ENCODE data around the gene CNOT4.

The CNOT4 gene

GRCh38 chr7:135382173-135382572 is 127.7 kb downstream of the CNOT4 start:
- no peak overlapping the region for H3K4me3 ChIP-seq (ENCODE audit: control insufficient read depth, low read depth, low read length)
- no peak for DNase-seq (ENCODE audit: low read depth)
- TF ChIP-seq CTCF (IDR thresholded peaks at IDR 0.05; ENCODE audit: control insufficient read depth, insufficient read depth, low read depth, low read length, missing control alignments) = no peak

DNA sequence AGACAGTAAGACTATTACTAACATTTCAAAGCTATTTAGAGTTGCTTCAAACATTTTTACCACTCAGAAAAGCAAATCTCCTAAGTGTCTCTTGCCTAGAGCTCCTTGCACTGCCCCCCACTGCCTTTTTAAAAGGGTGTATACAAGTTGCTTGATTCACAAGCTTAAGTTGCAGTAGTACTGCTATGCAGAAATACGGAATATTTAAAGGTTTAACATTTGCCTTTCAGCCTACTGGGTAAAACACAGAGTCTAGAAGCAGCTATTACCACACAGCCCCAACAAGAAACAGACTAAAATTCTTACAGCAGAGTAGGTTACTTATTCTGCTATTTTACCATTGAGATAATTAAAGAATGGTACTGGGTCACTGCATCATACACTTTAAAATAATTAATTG is 128.5 kb downstream of the CNOT4 start:
- no peak for DNase-seq (ENCODE audit: low read depth)
- no peak for TF ChIP-seq CTCF (IDR thresholded peaks at IDR 0.05; ENCODE audit: control insufficient read depth, insufficient read depth, low read depth, low read length, missing control alignments)
- no peak overlapping the region for H3K4me3 ChIP-seq (ENCODE audit: control insufficient read depth, low read depth, low read length)

- H3K4me3 ChIP-seq (ENCODE audit: control insufficient read depth, low read depth, low read length) = no peak overlapping the region
- no peak for TF ChIP-seq CTCF (IDR thresholded peaks at IDR 0.05; ENCODE audit: control insufficient read depth, insufficient read depth, low read depth, low read length, missing control alignments)
- no peak for DNase-seq (ENCODE audit: low read depth)
Measured at GRCh38 chr7:135380351-135380750, 129.6 kb downstream of the CNOT4 start.

- no peak for DNase-seq (ENCODE audit: low read depth)
- no peak overlapping the region for H3K4me3 ChIP-seq (ENCODE audit: control insufficient read depth, low read depth, low read length)
- TF ChIP-seq CTCF (IDR thresholded peaks at IDR 0.05; ENCODE audit: control insufficient read depth, insufficient read depth, low read depth, low read length, missing control alignments) = no peak
Measured at GRCh38 chr7:135377171-135377570, 132.7 kb downstream of the CNOT4 start.

- no peak for TF ChIP-seq CTCF (IDR thresholded peaks at IDR 0.05; ENCODE audit: control insufficient read depth, insufficient read depth, low read depth, low read length, missing control alignments)
- no peak overlapping the region for H3K4me3 ChIP-seq (ENCODE audit: control insufficient read depth, low read depth, low read length)
- DNase-seq (ENCODE audit: low read depth) = no peak
Measured at GRCh38 chr7:135375908-135376699, 133.8 kb downstream of the CNOT4 start.

DNA sequence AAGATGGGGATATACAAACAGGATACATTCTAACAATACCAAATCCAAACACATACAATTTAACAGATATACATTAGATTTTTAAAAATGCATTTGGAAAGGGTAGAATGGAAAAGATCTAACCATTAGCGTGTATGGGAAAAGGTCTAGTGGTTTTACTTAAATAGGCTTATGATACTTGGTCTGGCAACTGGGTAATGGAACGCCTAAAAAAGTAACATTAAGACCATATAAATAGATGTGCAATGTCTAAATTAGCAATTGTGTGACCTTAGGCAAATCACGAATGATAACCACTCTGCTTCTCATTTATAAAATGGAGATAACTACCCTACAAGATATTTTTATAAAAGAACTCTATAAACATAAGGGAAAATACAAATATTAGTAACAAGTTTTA is 135.2 kb downstream of the CNOT4 start:
- DNase-seq (ENCODE audit: low read depth) = no peak
- no peak for TF ChIP-seq CTCF (IDR thresholded peaks at IDR 0.05; ENCODE audit: control insufficient read depth, insufficient read depth, low read depth, low read length, missing control alignments)
- H3K4me3 ChIP-seq (ENCODE audit: control insufficient read depth, low read depth, low read length) = no peak overlapping the region

Measured in AG09309 (cell line).